ENCODE data around the gene PLS3.

Gene PLS3

DNA sequence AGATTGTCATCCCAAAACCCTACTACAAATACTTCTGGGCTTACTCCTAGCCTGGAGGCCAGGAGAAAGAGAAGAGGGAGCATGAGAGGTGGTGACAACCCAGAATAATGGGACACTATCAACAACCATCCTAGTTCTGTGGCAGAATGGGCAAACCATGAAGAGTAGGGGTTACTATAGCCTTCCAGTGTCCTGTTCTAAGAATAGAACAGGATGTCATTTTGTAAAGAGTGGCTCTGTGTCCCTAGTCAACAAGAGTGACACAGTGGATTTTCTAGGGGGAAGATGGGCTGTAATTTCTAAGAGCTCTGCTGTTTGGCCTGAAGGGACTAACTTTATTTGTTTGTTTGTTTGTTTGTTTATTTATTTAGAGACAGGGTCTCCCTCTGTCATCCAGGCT lies 136.0 kb downstream of the PLS3 start:
- no peak for DNase-seq

DNA sequence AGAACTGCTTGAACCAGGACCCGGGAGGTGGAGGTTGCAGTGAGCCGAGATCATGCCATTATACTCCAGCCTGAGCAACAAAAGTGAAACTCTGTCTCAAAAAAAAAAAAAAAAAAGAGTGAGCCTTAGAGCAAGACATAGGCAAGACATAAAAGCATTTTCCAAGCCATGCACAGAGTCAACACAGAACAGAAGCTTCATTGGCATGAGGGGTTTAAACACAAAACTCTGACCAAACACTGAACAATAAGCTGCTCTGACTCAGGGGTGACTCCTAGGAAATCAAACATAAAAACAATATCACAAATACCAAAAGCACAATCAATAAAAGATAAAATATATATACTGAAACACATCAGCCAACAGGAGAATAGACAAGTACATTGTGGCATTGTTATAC lies 136.8 kb downstream of the PLS3 start:
- DNase-seq: no peak
